Progenitor cell of endocrine pancreas (in vitro differentiated cells): Measurements from ENCODE around the gene TIMP3. TPM values are rescaled to one million over a fixed set of nuclear protein-coding genes. Genes with fewer than 3 reads are reported as not detected.

ENCODE experiments used
- DNase-seq: peaks from one replicate; pipeline ENCODE4 v3.0.0; 2021; ENCODE audit warnings: low spot score; ENCODE audit not compliant: unreplicated experiment
- H3K27ac Mint-ChIP-seq: 2 replicates; pipeline ENCODE4 v1.8.0; 2021; ENCODE audit warnings: mild to moderate bottlenecking, moderate library complexity, mixed read lengths
- H3K27me3 Mint-ChIP-seq: 2 replicates; pipeline ENCODE4 v1.8.0; 2021; ENCODE audit warnings: mixed read lengths
- H3K36me3 Mint-ChIP-seq: 2 replicates; pipeline ENCODE4 v1.8.0; 2022; ENCODE audit warnings: mixed read lengths; ENCODE audit not compliant: insufficient read depth
- H3K4me1 Mint-ChIP-seq: 2 replicates; pipeline ENCODE4 v1.8.0; 2021; ENCODE audit warnings: low read depth, mixed read lengths
- H3K4me3 Mint-ChIP-seq: 2 replicates; pipeline ENCODE4 v1.8.0; 2021; ENCODE audit warnings: low read depth, mild to moderate bottlenecking, moderate library complexity, mixed read lengths
- H3K9me3 Mint-ChIP-seq: 2 replicates; pipeline ENCODE4 v1.8.0; 2021; ENCODE audit warnings: low read depth, mixed read lengths
- CTCF ChIP-seq: fragments of 200-600 bp; sonication (generic); IDR thresholded peaks from one replicate; pipeline ENCODE4 v1.5.0; 2021; ENCODE audit warnings: antibody characterized with exemption, mild to moderate bottlenecking; ENCODE audit not compliant: unreplicated experiment
- total RNA-seq: library from RNA; stranded (reverse); gene quantifications from 2 replicates; pipeline ENCODE4 v1.2.1, GENCODE V29; 2021

The TIMP3 gene
- total RNA-seq, 1 donor from 2014 or later = 2.4 TPM

GRCh38 chr22:32817137-32817730, 15.7 kb downstream of the TIMP3 start:
- Mint-ChIP-seq H3K4me1 (no peaks in the 10 kb centered on the region), H3K4me3 (no peak overlapping the region), H3K9me3 (no peaks in the 10 kb centered on the region), H3K27me3 (no peaks in the 10 kb centered on the region), H3K36me3 (no peaks in the 10 kb centered on the region), H3K27ac (no peak overlapping the region)
- no peak for DNase-seq
- TF ChIP-seq CTCF = no peak

- no peaks in the 10 kb centered on the region for H3K27me3 Mint-ChIP-seq
- no peaks in the 10 kb centered on the region for H3K4me1 Mint-ChIP-seq
- H3K36me3 Mint-ChIP-seq = no peaks in the 10 kb centered on the region
- no peak for DNase-seq
- H3K4me3 Mint-ChIP-seq = no peak overlapping the region
- no peak overlapping the region for H3K27ac Mint-ChIP-seq
- H3K9me3 Mint-ChIP-seq = no peaks in the 10 kb centered on the region
- no peak for TF ChIP-seq CTCF
Measured at GRCh38 chr22:32818446-32819115, 17.1 kb downstream of the TIMP3 start.

- DNase-seq = no peak
- no peak for TF ChIP-seq CTCF
- H3K27ac Mint-ChIP-seq = no peak overlapping the region
- H3K36me3 Mint-ChIP-seq = no peaks in the 10 kb centered on the region
- no peaks in the 10 kb centered on the region for H3K9me3 Mint-ChIP-seq
- no peak overlapping the region for H3K4me3 Mint-ChIP-seq
- H3K27me3 Mint-ChIP-seq = no peaks in the 10 kb centered on the region
- no peaks in the 10 kb centered on the region for H3K4me1 Mint-ChIP-seq
Measured at GRCh38 chr22:32819120-32819519, 17.6 kb downstream of the TIMP3 start.

GRCh38 chr22:32820131-32821119, 18.9 kb downstream of the TIMP3 start:
- H3K4me1 Mint-ChIP-seq = no peaks in the 10 kb centered on the region
- H3K4me3 Mint-ChIP-seq = no peak overlapping the region
- no peak for DNase-seq
- H3K36me3 Mint-ChIP-seq = no peaks in the 10 kb centered on the region
- no peak for TF ChIP-seq CTCF
- no peaks in the 10 kb centered on the region for H3K9me3 Mint-ChIP-seq
- H3K27me3 Mint-ChIP-seq = peaks cover 3% of the 10 kb centered on the region
- no peak overlapping the region for H3K27ac Mint-ChIP-seq

- no peak for TF ChIP-seq CTCF
- H3K4me1 Mint-ChIP-seq = no peaks in the 10 kb centered on the region
- H3K27ac Mint-ChIP-seq = no peak overlapping the region
- H3K9me3 Mint-ChIP-seq = no peaks in the 10 kb centered on the region
- H3K27me3 Mint-ChIP-seq = peaks cover 3% of the 10 kb centered on the region
- DNase-seq = no peak
- H3K36me3 Mint-ChIP-seq = no peaks in the 10 kb centered on the region
- no peak overlapping the region for H3K4me3 Mint-ChIP-seq
Measured at GRCh38 chr22:32822179-32822877, 20.8 kb downstream of the TIMP3 start.
